SU-DHL-6 (cell line): Measurements from ENCODE around the gene REXO2.

Experiments used
- EZH2phosphoT487 ChIP-seq: fragments of 200-600 bp; sonication (generic), shearing (Covaris generic); conservative IDR thresholded peaks from 2 replicates; pipeline ENCODE4 v1.6.1; 2018; ENCODE audit warnings: mild to moderate bottlenecking, antibody characterized with exemption, low read length, moderate library complexity, mixed read lengths
- TF ChIP-seq, protein P1 (sequence below): fragments of 200-600 bp; sonication (generic); IDR thresholded peaks from one replicate; pipeline ENCODE4 v1.5.1; 2017; ENCODE audit warnings: antibody characterized with exemption, mild to moderate bottlenecking, low read length, moderate library complexity; ENCODE audit not compliant: insufficient read depth, poor library complexity, severe bottlenecking

DNA sequence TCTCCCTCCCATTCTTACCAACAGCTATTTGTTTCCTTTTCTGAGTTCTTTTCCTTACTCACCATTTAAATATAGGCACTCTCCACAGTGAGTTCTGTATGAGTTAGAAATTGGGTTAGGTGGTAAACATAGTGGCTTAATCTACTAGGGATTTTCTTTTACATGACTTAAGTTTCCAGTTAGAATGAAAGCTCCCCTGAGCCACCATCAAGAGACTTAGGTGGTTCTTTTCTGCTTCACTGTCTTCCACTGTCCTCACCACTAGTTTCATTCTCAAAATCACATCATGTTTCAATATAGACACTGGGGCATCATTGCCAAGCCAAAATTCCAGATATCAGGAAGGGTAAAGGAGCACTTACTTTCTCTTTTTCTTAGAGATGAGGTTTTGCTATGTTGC lies 9.0 kb upstream of the REXO2 start:
- TF ChIP-seq, protein P1, sequence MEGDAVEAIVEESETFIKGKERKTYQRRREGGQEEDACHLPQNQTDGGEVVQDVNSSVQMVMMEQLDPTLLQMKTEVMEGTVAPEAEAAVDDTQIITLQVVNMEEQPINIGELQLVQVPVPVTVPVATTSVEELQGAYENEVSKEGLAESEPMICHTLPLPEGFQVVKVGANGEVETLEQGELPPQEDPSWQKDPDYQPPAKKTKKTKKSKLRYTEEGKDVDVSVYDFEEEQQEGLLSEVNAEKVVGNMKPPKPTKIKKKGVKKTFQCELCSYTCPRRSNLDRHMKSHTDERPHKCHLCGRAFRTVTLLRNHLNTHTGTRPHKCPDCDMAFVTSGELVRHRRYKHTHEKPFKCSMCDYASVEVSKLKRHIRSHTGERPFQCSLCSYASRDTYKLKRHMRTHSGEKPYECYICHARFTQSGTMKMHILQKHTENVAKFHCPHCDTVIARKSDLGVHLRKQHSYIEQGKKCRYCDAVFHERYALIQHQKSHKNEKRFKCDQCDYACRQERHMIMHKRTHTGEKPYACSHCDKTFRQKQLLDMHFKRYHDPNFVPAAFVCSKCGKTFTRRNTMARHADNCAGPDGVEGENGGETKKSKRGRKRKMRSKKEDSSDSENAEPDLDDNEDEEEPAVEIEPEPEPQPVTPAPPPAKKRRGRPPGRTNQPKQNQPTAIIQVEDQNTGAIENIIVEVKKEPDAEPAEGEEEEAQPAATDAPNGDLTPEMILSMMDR = no peak
- TF ChIP-seq EZH2phosphoT487 = no peak
